ENCODE measurements around the gene ACOX3. TPM values are rescaled to one million over a fixed set of nuclear protein-coding genes. Genes with fewer than 3 reads are reported as not detected.

Gene ACOX3
- total RNA-seq, 4 donors from 2014 or later = 18.7 to 104 (median 31.3) TPM

DNA sequence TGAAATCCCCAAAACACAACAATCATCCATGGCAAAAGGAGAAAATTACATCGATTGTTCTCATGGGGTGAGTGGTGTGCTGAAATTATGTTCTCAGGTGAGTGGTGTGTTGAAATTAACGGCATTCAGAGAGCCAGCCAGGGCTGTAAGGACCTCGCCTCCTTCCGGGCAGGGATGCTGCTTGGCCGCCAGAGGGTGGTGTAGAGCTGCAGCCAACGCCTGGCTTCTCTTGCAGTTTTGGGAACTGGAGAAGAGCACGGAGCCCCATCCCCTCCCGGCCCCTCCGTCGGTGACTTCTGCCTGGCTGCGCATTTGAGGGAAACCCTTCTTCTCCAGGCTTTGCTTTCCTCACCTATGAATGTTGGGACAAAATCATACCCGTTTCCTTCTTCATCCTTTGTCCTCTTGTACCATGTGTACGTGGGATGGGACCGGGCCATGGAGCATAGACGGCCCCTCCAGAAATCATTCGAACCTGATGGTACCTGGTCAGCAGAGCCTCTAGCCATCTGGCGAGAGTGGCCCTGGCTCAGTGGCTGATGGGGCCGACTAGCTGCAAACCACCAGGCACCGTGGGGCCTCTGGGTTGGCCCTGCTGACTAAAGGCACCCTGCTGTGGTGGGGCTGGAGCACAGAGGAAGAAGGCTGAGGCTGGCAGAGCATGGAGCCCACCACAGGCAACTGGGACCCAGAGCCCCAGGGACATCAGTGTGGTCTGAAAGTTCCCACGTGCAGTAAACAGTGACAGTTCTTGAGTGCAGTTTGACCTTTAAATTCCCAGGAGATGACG lies 28.4 kb upstream of the ACOX3 start:
- intact Hi-C loops (cut with DNase I; ENCODE audit: low total_unique reads) = loop anchor here (2.0 kb wide), 1 partner anchor 80 kb away; no protein-coding TSS in a partner anchor
- peaks cover 5 to 20% (median 12%) of the 10 kb centered on the region in 4 donors for H3K4me1 ChIP-seq
- peak; percentile 55 for DNase-seq
- no peaks in the 10 kb centered on the region for H3K27me3 ChIP-seq
- 5 to 52% methylated on average over 5 to 21 of the region's 21 CpGs for WGBS, 2 donors (ENCODE audit: low coverage in 1 of 2)
- TF ChIP-seq CTCF (IDR thresholded peaks at IDR 0.05) (peak; percentile 74 to 94 (median 85)), POLR2AphosphoS5 (IDR thresholded peaks at IDR 0.05) (no peak), POLR2A (IDR thresholded peaks at IDR 0.05) (no peak), EP300 (IDR thresholded peaks at IDR 0.05; ENCODE audit: low read depth) (no peak)
- peaks cover 0 to 17% (median 4%) of the 10 kb centered on the region in 4 donors for H3K36me3 ChIP-seq
- no peak overlapping the region for H3K27ac ChIP-seq
- no peaks in the 10 kb centered on the region for H3K9me3 ChIP-seq
- H3K4me3 ChIP-seq = no peak overlapping the region
- in situ Hi-C loops (cut with MboI; ENCODE audit: low pct_ligation_motif_present in 1 of 4, low pct_unique_long_range_greater_than_20kb in 1 of 4, low sequenced_read_pairs in 3 of 4) = loop anchor here in 2 of 4 donors (10.0 to 25.0 kb wide), 2 partner anchors 118 to 126 kb away; partner anchors contain the start of genes CPZ (in 2 of the 2) and GPR78 (in 1 of the 2)

GRCh38 chr4:8467016-8467415 lies 26.5 kb upstream of the ACOX3 start:
- 97 to 98% methylated on average over 7 to 18 of the region's 18 CpGs for WGBS, 2 donors (ENCODE audit: low coverage in 1 of 2)
- H3K4me3 ChIP-seq = no peak overlapping the region
- H3K9me3 ChIP-seq = no peaks in the 10 kb centered on the region
- intact Hi-C loops (cut with DNase I; ENCODE audit: low total_unique reads) (no loop called here), in situ Hi-C loops (cut with MboI; ENCODE audit: low pct_ligation_motif_present in 1 of 4, low pct_unique_long_range_greater_than_20kb in 1 of 4, low sequenced_read_pairs in 3 of 4) (loop anchor here in 2 of 4 donors (10.0 to 25.0 kb wide), 2 partner anchors 120 to 128 kb away; partner anchors contain the start of genes CPZ (in 2 of the 2) and GPR78 (in 1 of the 2))
- peaks cover 0 to 1% (median under 1%) of the 10 kb centered on the region in 4 donors for H3K4me1 ChIP-seq
- peaks cover 0 to 17% (median 4%) of the 10 kb centered on the region in 4 donors for H3K36me3 ChIP-seq
- no peak overlapping the region for H3K27ac ChIP-seq
- DNase-seq = no peak
- TF ChIP-seq CTCF (IDR thresholded peaks at IDR 0.05) (no peak), POLR2A (IDR thresholded peaks at IDR 0.05) (no peak), EP300 (IDR thresholded peaks at IDR 0.05; ENCODE audit: low read depth) (no peak), POLR2AphosphoS5 (IDR thresholded peaks at IDR 0.05) (no peak)
- no peaks in the 10 kb centered on the region for H3K27me3 ChIP-seq

DNA sequence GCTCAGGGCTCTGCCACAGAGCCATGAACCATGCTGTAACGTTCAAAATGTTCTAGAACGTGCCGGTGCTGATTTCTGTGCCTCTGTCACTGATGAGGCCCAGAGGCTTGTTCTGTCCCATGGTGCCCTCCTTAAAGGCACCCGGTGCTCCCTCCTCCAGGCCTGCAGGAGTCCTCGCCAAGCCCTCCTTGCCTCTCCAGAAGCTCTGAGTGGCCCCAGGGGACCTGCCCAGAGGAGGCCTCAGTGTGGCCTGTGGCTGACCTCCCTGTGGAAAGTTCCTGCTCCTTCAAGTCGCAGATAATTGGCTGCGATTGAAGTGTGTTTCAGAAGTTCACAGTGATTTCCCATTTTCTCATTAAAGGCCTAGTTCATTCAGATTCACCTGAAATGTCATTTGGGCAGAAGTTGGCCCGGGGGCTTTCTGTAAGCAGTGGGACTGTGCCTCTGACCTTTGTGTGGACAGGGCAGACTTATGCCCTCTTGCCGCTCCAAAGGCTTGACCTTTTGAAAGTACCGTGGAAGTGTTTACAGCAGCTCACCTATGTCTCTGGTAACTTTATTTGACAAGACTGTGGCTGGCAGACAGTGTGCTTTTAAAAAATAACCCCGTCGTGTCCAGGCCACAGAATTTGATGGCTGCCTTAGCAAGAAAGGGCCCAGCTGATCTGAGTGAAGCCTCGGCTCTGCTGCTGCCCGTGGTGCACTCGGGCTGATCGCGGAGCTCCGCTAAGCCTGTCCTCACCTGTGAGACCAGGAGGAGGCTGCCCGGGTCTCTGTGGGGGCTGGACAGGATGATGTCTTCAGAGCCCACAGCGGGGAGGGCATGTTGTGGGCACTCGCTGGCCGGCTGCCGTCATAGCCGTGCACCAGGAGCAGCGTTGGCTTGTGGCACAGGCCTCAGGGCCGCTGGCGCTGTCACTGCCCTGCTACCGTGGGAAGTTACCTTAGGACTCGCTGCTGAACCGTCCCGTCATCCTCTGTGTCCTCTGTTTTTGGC lies 25.4 kb upstream of the ACOX3 start:
- in situ Hi-C loops (cut with MboI; ENCODE audit: low pct_ligation_motif_present in 1 of 4, low pct_unique_long_range_greater_than_20kb in 1 of 4, low sequenced_read_pairs in 3 of 4) = loop anchor here in 2 of 4 donors (10.0 to 25.0 kb wide), 2 partner anchors 121 to 129 kb away; partner anchors contain the start of genes CPZ (in 2 of the 2) and GPR78 (in 1 of the 2)
- WGBS, 2 donors (ENCODE audit: low coverage in 1 of 2) = 90% methylated on average over 30 of the region's 31 CpGs; no CpG with 5 or more reads in 1 of the 2 donors

More for the DNA sequence above, 25.4 kb upstream of the ACOX3 start:
- H3K4me1 ChIP-seq = no peaks in the 10 kb centered on the region
- H3K27ac ChIP-seq = no peak overlapping the region
- TF ChIP-seq POLR2A (IDR thresholded peaks at IDR 0.05) (no peak), EP300 (IDR thresholded peaks at IDR 0.05; ENCODE audit: low read depth) (no peak), CTCF (IDR thresholded peaks at IDR 0.05) (no peak), POLR2AphosphoS5 (IDR thresholded peaks at IDR 0.05) (no peak)
- intact Hi-C loops (cut with DNase I; ENCODE audit: low total_unique reads) = no loop called here
- no peaks in the 10 kb centered on the region for H3K9me3 ChIP-seq
- H3K36me3 ChIP-seq = peaks cover 0 to 17% (median 4%) of the 10 kb centered on the region in 4 donors
- no peak overlapping the region for H3K4me3 ChIP-seq
- no peak for DNase-seq
- H3K27me3 ChIP-seq = no peaks in the 10 kb centered on the region
